ENCODE data around the gene CAMTA1. TPM values are rescaled to one million over a fixed set of nuclear protein-coding genes. Genes with fewer than 3 reads are reported as not detected.

The CAMTA1 gene
- total and polyA plus RNA-seq, 4 donors = 48.1 to 140 (median 52.3) TPM

DNA sequence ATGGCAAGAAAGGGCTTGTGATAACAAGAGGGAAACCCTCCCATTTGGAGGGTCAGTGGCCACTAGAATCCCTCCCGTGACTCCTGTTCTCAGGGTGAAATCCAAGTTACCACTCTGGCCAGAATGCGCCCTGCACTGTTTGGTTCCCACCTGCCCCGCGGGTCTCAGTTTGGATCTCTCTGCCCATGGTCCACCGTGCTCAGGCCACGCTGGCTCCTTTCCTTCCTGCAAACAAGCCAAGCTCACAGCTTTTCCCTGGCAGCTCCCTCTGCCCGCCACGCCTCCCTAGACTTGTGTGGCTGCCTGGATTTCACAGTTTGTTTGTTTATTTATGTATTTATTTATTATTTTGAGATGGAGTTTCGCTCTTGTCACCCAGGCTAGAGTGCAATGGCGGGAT is 806.3 kb downstream of the CAMTA1 start:
- no peaks in the 10 kb centered on the region for H3K4me1 ChIP-seq (ENCODE audit: control insufficient read depth in 5 of 5, insufficient read depth in 5 of 5, low read length in 5 of 5)
- TF ChIP-seq, protein P1, sequence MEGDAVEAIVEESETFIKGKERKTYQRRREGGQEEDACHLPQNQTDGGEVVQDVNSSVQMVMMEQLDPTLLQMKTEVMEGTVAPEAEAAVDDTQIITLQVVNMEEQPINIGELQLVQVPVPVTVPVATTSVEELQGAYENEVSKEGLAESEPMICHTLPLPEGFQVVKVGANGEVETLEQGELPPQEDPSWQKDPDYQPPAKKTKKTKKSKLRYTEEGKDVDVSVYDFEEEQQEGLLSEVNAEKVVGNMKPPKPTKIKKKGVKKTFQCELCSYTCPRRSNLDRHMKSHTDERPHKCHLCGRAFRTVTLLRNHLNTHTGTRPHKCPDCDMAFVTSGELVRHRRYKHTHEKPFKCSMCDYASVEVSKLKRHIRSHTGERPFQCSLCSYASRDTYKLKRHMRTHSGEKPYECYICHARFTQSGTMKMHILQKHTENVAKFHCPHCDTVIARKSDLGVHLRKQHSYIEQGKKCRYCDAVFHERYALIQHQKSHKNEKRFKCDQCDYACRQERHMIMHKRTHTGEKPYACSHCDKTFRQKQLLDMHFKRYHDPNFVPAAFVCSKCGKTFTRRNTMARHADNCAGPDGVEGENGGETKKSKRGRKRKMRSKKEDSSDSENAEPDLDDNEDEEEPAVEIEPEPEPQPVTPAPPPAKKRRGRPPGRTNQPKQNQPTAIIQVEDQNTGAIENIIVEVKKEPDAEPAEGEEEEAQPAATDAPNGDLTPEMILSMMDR (IDR thresholded peaks at IDR 0.05; ENCODE audit: control extremely low read depth, extremely low read depth) = no peak
- H3K36me3 ChIP-seq (ENCODE audit: control insufficient read depth in 4 of 4, insufficient read depth in 4 of 4, low read length in 4 of 4) = no peaks in the 10 kb centered on the region
- peaks cover 0 to 2% (median 0%) of the 10 kb centered on the region in 3 donors for H3K27me3 ChIP-seq (ENCODE audit: control insufficient read depth in 3 of 3, insufficient read depth in 3 of 3, low read length in 2 of 3)
- DNase-seq = no peak
- no peak overlapping the region for H3K9ac ChIP-seq (ENCODE audit: insufficient read depth in 1 of 2, low read length in 2 of 2)
- no peak for ATAC-seq (ENCODE audit: insufficient read depth, low FRiP score)
- no peak overlapping the region for H3K27ac ChIP-seq (ENCODE audit: low read depth in 1 of 2, low read length in 1 of 2)
- H3K9me3 ChIP-seq (ENCODE audit: control insufficient read depth in 4 of 4, insufficient read depth in 3 of 4, low read length in 3 of 4) = no peaks in the 10 kb centered on the region
- no peak overlapping the region for H3K4me3 ChIP-seq
- 91 to 95% methylated on average over 10 of the region's 10 CpGs for WGBS, 2 donors

DNA sequence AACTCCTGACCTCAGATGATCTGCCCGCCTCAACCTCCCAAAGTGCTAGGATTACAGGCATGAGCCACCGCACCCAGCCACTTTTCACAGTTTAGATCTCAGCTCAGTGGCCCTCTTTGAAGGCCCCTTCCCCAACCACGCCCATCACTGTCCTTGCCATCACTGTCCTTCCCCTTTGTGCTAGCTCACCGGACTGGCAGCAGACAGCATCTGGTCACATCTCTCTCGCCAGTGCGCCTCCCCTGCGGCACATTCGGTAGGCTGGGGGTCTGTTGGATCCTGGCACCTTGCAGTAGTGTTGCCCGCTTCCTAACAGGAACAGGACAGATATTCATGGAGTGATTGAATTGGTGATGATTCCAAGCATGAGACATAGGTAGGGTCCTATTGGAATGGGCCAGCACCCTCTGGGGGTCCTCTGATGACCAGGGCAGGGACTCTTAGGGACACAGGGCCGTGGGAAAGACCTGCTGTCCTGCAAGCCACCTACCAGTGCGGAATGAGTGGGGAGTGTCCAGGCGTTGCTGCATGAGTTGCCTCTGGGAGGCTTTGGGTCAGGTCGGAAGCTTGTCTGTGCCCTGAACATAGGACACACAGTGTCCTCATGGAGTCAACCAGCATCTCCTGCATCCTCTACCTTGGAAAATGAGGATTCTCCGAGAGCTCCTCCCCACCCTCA is 807.0 kb downstream of the CAMTA1 start:
- WGBS, 2 donors = 92 to 96% methylated on average over 14 of the region's 14 CpGs
- DNase-seq = no peak
- H3K4me3 ChIP-seq = no peak overlapping the region
- no peak for ATAC-seq (ENCODE audit: insufficient read depth, low FRiP score)
- TF ChIP-seq, protein P1 (IDR thresholded peaks at IDR 0.05; ENCODE audit: control extremely low read depth, extremely low read depth) = no peak
- H3K9me3 ChIP-seq (ENCODE audit: control insufficient read depth in 4 of 4, insufficient read depth in 3 of 4, low read length in 3 of 4) = no peaks in the 10 kb centered on the region
- no peaks in the 10 kb centered on the region for H3K4me1 ChIP-seq (ENCODE audit: control insufficient read depth in 5 of 5, insufficient read depth in 5 of 5, low read length in 5 of 5)
- peaks cover 0 to 2% (median 0%) of the 10 kb centered on the region in 3 donors for H3K27me3 ChIP-seq (ENCODE audit: control insufficient read depth in 3 of 3, insufficient read depth in 3 of 3, low read length in 2 of 3)
- H3K9ac ChIP-seq (ENCODE audit: insufficient read depth in 1 of 2, low read length in 2 of 2) = no peak overlapping the region
- H3K27ac ChIP-seq (ENCODE audit: low read depth in 1 of 2, low read length in 1 of 2) = no peak overlapping the region
- no peaks in the 10 kb centered on the region for H3K36me3 ChIP-seq (ENCODE audit: control insufficient read depth in 4 of 4, insufficient read depth in 4 of 4, low read length in 4 of 4)

DNA sequence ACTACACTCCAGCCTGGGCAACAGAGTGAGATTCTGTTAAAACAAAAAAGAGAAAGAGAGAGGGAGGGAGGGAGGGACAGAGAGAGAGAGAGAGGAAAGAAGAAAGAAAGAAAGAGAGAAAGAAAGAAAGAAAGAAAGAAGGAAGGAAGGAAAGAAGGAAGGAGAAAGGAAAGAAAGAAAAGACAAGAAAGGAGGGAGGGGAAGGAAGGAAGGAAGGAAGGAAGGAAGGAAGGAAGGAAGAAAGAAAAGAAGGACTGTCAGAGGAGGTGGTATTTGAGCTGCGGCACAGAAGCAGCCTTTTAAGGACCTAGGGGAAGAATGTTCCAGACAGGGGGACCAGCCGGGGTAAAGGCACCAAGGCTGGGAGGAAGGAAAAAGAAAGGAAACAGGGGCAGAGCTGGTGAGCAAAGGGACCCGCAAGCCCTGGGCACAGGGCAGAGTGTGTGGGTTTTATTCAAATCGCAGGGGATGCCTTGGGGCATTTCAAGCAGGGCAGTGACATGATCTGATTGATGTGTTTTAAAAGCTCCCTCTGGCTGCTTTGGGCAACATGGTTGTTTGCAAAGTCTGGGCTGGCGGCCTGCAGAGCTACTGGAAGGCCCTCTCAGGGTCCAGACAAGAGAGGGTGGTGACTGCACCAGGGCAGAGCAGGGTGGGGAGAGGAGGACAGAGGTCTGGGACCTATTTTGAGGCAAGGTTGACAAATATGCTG is 808.9 kb downstream of the CAMTA1 start:
- Histone ChIP-seq H3K36me3 (ENCODE audit: control insufficient read depth in 4 of 4, insufficient read depth in 4 of 4, low read length in 4 of 4) (no peaks in the 10 kb centered on the region), H3K4me1 (ENCODE audit: control insufficient read depth in 5 of 5, insufficient read depth in 5 of 5, low read length in 5 of 5) (no peaks in the 10 kb centered on the region), H3K27ac (ENCODE audit: low read depth in 1 of 2, low read length in 1 of 2) (no peak overlapping the region), H3K9ac (ENCODE audit: insufficient read depth in 1 of 2, low read length in 2 of 2) (no peak overlapping the region), H3K4me3 (no peak overlapping the region), H3K27me3 (ENCODE audit: control insufficient read depth in 3 of 3, insufficient read depth in 3 of 3, low read length in 2 of 3) (peaks cover 0 to 2% (median 0%) of the 10 kb centered on the region in 3 donors), H3K9me3 (ENCODE audit: control insufficient read depth in 4 of 4, insufficient read depth in 3 of 4, low read length in 3 of 4) (no peaks in the 10 kb centered on the region)
- ATAC-seq (ENCODE audit: insufficient read depth, low FRiP score) = no peak
- TF ChIP-seq, protein P1 (IDR thresholded peaks at IDR 0.05; ENCODE audit: control extremely low read depth, extremely low read depth) = no peak
- WGBS, 2 donors = 57 to 69% methylated on average over 5 of the region's 5 CpGs
- DNase-seq = no peak

All from lung (tissue), 12 donors.